GM12875 (cell line): ENCODE results near the gene ATG13.

ENCODE experiments used
- H3K4me3 ChIP-seq: one replicate; pipeline ENCODE4 v1.5.1; 2011; ENCODE audit warnings: low read depth, low read length, control low read depth
- TF ChIP-seq, protein P1 (sequence below): IDR thresholded peaks from 2 replicates; pipeline ENCODE4 v1.5.1; 2011; ENCODE audit warnings: low read depth, mild to moderate bottlenecking, control low read depth, inconsistent platforms, low read length, moderate library complexity, borderline replicate concordance; ENCODE audit not compliant: insufficient read depth

The ATG13 gene

DNA sequence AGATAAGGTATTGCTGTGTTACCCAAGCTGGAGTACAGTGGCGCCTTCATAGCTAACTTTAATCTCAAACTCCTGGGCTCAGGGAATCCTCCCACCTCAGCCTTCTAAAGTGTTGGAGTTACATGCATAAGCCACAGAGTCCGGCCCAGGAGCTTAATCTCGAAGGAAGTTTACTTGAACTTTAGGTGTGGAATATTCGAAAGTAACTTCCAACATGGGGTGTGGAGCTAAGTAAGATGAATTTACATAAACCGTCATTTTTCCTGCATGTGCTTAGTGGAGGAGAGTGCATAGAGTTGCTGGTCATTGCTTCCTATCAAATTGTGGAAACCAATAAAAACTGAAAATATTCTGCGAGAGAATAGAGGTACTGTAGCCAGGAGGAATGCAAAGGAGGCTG is 1.5 kb downstream of the ATG13 start:
- TF ChIP-seq, protein P1, sequence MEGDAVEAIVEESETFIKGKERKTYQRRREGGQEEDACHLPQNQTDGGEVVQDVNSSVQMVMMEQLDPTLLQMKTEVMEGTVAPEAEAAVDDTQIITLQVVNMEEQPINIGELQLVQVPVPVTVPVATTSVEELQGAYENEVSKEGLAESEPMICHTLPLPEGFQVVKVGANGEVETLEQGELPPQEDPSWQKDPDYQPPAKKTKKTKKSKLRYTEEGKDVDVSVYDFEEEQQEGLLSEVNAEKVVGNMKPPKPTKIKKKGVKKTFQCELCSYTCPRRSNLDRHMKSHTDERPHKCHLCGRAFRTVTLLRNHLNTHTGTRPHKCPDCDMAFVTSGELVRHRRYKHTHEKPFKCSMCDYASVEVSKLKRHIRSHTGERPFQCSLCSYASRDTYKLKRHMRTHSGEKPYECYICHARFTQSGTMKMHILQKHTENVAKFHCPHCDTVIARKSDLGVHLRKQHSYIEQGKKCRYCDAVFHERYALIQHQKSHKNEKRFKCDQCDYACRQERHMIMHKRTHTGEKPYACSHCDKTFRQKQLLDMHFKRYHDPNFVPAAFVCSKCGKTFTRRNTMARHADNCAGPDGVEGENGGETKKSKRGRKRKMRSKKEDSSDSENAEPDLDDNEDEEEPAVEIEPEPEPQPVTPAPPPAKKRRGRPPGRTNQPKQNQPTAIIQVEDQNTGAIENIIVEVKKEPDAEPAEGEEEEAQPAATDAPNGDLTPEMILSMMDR = no peak
- H3K4me3 ChIP-seq = no peak overlapping the region

DNA sequence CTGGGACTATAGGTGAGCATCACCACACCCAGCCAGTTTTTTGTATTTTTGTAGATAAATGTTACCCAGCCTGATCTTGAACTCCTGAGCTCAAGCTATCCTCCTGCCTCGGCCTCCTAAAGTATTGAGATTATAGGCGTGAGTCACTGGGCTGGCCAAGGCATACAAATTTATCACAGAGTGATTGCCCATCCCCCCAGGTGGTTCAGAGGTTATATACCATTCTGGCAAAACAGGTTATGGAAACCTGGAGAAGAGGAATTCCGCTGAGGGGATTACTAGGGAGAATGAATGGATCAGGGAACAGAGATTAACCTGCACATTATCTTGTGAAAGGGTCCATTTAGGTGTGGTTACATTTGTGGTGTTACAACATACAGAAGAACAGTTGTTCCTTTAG is 8.1 kb downstream of the ATG13 start:
- no peak overlapping the region for H3K4me3 ChIP-seq
- TF ChIP-seq, protein P1 = no peak

DNA sequence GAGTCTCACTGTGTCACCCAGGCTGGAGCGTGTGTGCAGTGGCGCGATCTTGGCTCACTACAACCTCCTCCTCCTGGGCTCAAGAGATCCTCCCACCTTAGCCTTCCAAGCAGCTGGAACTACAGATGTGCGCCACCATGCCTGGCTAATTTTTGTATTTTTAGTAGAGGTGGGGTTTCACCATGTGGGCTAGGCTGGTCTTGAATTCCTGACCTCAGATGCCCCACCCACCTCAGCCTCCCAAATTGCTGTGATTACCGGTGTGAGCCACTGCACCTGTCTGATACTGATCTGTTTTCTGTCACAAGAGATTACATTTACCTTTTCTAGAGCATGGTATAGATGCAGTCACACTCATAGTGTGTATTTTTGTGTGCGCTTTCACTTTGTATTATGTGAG is 11.6 kb downstream of the ATG13 start:
- TF ChIP-seq, protein P1 = no peak
- H3K4me3 ChIP-seq = no peak overlapping the region

DNA sequence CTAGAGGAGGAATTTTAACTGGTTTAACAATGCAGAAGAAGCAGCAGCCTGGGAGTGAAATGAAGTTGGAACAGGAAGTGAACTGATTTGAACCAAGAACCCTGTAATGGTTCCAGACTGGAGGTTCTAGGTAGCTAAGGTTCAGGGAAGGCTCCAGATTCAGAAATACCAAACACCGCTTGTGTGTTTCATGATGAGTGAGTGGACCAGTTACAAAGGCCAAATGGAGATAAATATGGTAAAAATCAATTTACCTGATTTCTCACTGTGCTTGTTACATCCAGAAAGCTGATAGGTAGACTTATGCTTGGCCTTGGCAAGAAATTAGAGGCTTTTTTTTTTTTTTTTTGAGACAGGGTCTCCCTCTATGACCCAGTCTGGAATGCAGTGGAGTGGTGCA is 12.9 kb downstream of the ATG13 start:
- TF ChIP-seq, protein P1 = no peak

DNA sequence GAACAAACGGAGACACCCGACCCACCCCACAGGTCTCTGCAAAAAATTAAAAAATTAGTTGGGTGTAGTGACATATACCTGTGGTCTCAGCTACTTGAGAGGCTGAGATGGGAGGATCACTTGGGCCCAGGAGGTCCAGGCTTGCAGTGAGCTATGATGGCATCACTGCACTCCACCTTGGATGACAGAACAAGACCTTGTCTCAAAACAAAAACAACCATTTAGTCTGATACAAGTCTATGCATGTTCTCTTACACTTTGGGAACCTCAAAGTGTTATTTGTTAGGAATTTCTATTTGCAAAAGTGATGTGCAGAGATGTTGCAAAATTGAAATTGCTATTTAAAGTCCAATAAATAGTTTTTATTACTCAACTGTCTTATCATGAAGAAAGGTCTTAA is 14.3 kb downstream of the ATG13 start:
- TF ChIP-seq, protein P1 = no peak
- H3K4me3 ChIP-seq = no peak overlapping the region

More for the DNA sequence above, 12.9 kb downstream of the ATG13 start:
- no peak overlapping the region for H3K4me3 ChIP-seq

DNA sequence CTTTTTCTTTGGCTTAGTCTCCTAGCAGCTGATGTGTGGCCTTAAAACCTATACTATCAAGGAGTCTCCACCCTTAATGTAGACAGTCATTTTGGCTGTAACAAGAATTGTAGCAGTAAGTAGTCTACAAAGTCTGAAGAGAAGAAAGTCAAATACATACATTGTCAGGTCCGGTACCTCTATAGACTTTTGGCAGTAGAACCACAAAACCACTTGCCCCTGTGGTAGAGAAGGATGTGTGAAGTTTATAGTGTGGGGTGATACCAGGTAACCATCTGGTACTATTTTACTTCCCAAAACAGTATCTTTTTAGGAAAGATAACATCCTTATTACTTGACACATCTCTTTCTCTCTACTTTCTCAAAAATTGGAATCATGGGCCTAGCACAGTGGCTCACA is 15.1 kb downstream of the ATG13 start:
- TF ChIP-seq, protein P1 = no peak
- H3K4me3 ChIP-seq = no peak overlapping the region

DNA sequence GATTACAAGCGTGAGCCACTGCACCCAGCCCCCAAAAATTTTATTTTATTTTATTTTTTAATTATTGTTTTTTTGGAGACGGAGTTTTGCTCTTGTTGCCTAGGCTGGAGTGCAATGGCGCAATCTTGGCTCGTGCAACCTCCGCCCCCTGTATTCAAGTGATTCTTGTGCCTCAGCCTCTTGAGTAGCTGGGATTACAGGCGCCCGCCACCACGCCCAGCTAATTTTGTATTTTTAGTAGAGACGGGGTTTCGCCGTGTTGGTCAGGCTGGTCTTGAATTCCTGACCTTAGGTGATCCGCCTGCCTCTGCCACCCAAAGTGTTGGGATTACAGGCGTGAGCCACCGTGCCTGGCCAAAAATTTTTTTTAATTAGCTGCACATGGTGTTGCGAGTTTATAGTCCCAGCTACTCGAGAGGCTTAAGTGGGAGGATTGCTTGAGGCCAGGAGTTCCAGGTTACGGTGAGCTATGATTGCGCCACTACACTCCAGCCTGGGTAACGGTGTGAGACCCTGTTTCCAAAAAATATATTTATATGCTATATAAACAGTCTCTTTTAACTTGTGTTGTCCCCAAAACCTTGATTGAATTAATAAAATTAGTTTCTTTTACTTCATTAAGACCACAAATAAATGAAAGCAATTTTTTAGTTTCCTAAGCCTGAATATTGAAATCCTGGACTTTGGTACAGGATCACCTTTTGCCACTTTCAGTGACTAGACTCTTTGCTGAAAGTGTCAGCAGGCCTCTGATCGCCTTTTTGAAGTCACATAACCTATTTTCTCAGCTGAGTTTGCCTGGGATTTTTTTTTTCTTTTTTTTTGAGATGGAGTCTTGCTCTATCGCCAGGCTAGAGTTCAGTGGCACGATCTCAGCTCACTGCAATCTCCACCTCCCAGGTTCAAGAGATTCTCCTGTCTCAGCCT is 16.2 kb downstream of the ATG13 start:
- TF ChIP-seq, protein P1 = no peak
- no peak overlapping the region for H3K4me3 ChIP-seq
